NCI-H446 (cell line): ENCODE results near the gene MED12L.
"Not testable (repeated sequence)": the region's sequence is repeated elsewhere in the genome, so short reads cannot be mapped to it uniquely, and the experiment has no call there.

Experiments used
- DNase-seq, 2 experiments: peaks; one replicate each; lab custom pipeline; 2025; lab: John Stamatoyannopoulos, UW

Gene MED12L

GRCh38 chr3:151382671-151383070 is 297.2 kb downstream of the MED12L start:
- no peak for DNase-seq

DNA sequence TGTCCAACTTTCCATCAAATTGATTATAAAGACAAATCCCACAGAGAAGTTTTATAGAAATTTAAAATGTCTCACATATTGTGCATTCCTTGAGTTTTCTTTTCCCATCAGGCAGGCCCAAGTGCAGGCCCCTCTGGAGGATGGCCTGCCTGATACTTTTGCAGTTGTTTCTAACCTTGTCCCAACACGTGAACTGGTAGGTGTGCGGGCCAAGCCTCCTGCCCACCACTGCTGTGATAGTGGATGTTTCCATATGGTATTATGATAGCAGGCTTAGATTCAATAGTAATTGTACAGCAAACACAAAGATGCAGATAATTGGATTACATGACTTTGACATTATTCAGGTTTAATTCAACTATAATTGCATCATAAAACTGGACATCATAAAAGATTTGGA is 297.6 kb downstream of the MED12L start:
- DNase-seq: no peak

DNA sequence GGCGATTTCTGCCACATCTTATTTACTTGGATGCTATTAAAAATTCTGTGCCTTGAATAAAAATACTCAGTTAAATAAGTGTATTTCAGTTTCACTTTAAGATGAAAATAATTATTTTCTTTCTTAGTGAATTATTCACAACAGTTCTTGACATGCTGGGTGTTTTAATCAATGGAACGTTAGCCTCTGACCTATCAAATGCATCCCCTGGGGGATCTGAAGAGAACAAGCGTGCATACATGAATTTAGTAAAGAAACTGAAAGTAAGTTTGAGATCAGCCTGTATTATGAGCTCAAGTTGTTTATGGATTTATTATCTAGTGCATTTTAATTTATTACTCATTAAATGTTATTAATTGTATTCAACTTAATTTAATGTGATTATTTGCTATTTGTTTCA is 298.5 kb downstream of the MED12L start:
- DNase-seq: no peak

- no peak for DNase-seq
These were observed 299.3 kb downstream of the MED12L start, which contains the start of gene P2RY12 for GRCh38 chr3:151384741-151385174. P2RY12 (minus strand) TSS chr3:151384753; CDS start chr3:151338845, 45,908 bp downstream.

DNA sequence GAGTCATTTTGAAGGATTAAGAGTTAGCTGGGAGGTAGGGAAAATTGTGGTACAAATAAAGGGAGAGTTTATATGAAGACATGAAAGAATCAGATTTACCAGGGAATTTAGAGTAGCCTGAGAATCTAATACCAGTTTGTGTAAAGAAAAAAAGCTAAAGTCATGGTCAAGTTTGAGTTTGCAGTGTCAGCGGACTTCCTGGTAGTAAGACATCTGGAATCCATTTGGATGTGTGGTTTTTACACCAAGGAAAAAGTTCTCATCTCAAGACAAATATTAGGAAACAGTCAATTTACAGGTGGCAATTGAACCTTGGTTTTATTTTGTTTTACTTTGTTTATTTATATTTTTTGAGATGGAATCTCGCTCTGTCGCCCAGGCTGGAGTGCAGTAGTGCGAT is 300.6 kb downstream of the MED12L start:
- no peak for DNase-seq

- no peak for DNase-seq
These were observed 302.0 kb downstream of the MED12L start for GRCh38 chr3:151387432-151387831.

DNA sequence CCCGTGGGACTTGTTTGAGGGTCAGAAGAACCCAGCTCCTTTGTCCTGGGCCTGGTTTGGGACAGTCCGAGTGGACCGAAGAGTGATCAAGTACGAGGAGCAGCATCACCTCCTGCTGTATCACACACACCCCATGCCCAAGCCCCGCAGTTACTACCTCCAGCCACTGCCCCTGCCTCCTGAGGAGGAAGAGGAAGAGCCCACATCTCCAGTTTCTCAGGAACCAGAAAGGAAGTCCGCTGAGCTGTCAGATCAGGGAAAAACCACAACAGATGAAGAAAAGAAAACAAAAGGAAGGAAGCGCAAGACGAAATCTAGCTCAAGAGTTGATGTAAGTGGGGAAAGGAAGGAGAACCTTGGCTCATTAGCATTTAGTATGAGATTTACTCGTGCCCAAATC is 302.4 kb downstream of the MED12L start:
- DNase-seq: no peak

- DNase-seq: no peak
These were observed 306.3 kb downstream of the MED12L start for GRCh38 chr3:151391720-151392119.

GRCh38 chr3:151392191-151392590 is 306.7 kb downstream of the MED12L start:
- DNase-seq: not testable (repeated sequence)

GRCh38 chr3:151393146-151393830 is 307.8 kb downstream of the MED12L start:
- no peak for DNase-seq

GRCh38 chr3:151393941-151394340 is 308.5 kb downstream of the MED12L start:
- DNase-seq: no peak

DNA sequence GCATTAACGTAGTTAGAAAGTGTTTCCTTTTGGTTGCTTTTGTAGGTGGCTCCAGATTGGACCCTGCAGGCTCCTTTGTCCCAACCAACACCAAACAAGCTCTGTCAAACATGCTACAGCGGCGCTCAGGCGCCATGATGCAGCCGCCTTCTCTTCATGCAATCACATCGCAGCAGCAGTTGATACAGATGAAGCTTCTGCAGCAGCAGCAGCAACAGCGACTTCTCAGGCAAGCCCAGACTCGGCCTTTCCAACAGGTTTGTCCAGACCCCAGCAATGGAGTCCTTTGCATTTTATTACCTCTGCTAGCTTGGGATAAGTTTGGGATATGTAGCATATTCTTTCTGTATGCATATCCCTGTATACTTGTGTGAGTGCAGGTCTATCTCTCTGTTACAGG is 309.1 kb downstream of the MED12L start:
- DNase-seq: no peak

- no peak for DNase-seq
These were observed 310.3 kb downstream of the MED12L start for GRCh38 chr3:151395806-151396205.

- no peak for DNase-seq
These were observed 313.4 kb downstream of the MED12L start for GRCh38 chr3:151398895-151399294.

GRCh38 chr3:151400341-151400740 is 314.9 kb downstream of the MED12L start:
- DNase-seq: no peak

- no peak for DNase-seq
These were observed 316.9 kb downstream of the MED12L start for GRCh38 chr3:151402349-151402748.

DNA sequence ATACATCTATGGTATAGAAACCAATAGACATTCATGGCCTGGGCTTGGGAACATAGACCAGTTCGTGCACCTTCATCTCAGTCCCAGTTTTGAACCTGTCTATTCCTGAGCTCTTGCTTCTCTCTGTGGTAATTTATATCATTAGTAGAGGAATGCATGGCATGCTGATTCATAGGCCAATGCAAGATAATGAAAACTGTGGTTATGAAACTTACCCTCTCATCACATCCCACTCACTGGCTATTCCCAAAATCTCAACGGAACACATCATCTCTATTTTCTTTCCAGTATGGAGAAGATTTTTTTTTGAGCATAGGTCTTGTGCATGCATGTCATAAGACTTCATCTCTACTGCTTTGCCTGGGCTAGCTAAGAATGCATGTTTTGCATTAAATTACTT is 317.8 kb downstream of the MED12L start:
- DNase-seq: no peak

DNA sequence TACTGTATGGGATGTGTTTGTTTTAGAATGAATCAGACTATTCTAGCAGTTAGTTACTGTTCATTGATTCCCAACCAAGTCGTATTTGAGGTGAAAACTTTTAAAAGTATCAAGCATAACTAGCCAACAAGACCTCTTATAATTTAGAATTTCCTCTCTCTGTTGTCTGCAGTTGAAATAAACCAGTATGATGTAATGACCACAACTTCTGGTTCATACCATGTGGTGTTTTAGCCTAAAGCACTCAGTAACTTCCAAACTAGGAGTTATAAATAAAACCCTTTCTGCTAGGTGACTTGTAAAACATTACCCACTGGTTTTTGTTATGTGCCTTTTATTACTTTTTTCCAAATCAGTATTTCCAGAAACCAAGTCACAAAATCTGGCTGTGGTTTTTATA is 318.9 kb downstream of the MED12L start:
- DNase-seq: no peak

DNA sequence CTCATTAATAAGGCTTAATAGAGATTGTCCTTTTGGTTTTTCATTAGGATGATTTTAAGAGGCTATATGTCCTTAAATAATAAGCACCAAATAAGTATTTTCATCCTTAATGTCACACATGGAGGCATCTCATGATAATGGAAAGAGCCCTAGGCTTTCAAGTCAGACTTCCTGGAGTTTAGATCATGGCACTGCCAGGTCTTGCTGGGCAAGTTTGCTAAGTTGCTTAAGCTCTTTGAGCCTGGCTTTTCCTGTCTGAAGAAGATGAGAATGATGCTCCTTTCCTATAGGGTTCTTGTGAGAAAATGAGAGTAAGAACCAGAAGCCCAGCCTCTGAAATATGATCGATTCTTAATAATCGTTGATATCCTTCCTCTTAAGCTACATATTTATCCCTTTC is 322.5 kb downstream of the MED12L start:
- DNase-seq: no peak

DNA sequence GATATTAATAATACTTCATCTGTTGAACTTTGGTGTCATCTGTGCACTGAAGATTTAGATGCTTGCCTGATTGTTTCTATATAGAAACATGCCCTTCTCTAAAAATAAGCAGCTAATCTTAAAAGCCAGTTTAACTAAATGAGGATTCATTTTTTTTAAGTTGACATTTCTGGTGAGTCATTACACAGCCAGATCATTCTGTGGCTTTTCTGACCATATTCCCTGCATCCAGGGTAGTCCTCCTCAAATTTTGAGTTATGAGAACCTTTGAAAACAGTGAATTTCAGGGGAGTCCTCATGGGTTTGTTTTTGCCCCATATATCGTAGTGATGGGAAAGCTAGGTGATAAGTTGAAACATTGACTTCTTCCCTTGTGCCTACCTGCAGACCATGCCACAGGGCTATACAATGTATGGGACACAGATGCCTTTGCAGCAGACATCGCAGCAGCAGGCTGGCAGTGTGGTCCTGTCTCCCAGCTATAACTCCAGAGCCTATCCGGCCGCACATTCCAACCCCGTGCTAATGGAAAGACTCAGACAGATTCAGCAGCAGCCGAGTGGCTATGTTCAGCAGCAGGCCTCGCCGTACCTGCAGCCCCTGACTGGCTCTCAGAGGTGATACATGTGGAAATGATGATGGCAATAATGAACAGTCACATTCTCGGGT is 325.6 kb downstream of the MED12L start:
- DNase-seq: no peak

DNA sequence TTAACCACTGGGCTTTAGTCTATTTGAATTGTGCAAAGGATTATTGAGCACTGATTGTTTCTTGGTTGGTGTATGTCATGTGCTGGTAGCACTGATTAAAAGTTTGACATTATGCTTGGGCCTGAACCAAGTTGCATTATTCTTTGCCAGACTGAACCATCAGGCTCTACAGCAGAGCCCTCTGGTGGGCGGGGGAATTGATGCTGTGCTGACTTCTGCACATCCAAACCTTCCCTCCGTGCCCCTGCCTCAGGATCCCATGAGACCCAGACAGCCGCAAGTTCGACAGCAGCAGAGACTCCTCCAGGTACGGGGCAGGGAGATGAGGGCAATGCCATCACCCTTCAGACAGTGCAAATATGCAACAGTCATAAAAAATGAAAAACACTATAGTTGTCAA is 327.5 kb downstream of the MED12L start:
- DNase-seq: no peak

- DNase-seq: no peak
These were observed 329.8 kb downstream of the MED12L start for GRCh38 chr3:151415289-151415688.

DNA sequence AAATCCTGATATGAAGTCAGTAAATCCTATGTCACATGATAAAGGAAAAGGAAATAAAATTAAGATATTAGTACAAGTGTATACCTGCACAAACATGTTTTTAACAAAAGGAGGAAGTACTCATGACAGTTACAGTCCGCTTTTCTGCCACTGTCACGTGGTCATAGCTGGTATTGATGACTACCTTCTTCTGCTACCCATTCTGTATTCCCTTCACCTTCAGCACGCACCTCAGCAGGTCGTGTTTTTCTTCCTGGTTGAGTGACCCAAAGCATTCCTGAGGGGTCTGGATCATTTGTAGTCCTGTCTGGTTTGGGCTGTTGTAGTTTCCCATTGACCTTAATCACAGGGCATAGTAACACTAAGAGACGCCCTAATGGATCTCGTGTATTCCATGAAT is 334.3 kb downstream of the MED12L start:
- DNase-seq: no peak

DNA sequence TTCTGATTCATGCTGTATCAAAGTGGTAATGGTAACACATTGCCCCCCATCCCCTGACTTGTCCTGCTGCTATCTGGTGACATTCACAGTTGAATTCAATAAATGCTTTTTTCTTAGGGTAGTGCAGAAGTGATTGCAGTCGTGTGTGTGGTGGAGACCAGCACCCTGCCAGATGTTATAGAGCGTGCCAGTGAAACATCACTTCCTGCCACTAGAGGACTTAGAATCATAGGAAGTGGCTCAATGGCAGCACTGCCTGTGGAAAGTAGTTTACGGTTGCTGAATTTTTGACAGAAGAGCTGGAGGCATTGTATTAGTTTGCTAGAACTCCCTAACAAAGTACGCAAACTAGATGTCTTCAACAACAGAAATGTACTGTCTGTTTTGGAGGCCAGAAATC is 336.5 kb downstream of the MED12L start:
- DNase-seq: no peak
